Hypothalamus (tissue), 51 donors: ENCODE results near the gene NUB1.

Experiments used
- DNase-seq, 51 donors: peaks; one replicate each; lab custom pipeline; 2025; lab: John Stamatoyannopoulos, UW

NUB1 gene

DNA sequence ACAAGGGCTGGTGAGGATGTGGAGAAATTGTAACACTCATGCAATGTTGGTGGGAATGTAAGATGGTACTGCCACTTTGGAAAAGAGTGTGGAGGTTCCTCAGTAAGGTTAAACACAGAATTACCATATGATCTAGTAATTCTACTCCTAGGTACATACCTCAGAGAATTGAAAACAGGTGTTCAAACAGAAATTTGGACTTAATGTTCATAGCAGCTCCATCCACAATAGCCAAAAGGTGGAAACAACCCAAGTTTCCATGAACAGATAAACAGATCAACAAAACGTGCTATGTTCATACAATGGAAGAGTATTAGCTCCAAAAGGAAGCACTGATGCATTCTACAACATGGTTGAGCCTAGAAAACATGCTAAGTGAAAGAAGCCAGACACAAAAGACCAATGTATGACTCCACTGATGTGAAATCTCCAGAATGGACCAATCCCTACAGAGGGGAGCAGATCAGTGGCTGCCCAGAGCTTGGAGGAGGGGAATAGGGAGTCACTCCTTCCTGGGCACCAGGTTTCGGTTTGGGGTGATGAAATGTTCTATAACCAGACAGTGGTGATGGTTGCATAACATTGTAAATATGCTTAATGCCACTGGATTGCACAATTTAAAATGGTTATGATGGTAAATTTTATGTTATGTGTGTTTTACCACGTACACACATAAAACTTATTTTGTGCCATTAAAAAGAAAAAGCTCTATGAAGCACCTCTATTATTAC, 73.9 kb downstream of the NUB1 start:
- no peak for DNase-seq

DNA sequence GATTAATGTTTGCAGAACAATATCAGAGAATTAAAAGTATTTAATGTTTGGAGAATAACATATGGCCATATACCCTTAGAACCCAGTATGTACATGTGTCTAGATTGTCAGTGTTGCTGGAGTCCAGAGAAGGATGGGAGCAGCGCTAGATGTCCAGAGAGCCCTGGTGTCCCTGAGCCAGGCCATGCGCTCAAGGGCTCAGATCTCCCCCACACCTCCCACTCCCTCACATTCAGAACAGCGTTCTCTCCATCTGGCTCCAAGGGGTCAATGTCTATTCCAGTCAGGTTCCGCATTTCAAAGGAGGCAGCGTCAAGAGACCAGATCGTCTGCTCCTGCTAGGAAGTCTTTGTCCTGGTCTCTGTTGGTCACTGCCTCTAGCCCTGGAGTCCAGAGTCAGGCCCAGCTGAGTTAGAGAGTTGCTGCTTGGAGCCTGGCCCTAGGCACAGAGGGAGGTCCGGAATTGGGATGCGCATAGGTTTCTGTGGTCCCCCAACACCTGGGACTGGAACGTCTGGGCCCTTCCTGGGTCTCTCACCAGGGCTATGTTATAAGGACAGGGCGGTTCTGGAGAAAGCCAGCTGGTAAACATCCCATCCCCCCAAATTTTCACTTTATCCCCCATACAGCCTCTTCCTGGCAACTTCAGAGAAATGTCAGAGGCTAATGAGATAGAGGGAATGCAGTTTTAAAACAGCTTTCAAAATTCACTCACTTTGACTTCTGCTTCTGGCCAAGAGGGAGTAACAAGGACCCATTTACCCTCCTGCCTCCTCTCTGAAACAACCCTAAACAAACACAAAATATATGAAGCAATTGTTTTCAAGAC, 74.7 kb downstream of the NUB1 start:
- DNase-seq: no peak

DNA sequence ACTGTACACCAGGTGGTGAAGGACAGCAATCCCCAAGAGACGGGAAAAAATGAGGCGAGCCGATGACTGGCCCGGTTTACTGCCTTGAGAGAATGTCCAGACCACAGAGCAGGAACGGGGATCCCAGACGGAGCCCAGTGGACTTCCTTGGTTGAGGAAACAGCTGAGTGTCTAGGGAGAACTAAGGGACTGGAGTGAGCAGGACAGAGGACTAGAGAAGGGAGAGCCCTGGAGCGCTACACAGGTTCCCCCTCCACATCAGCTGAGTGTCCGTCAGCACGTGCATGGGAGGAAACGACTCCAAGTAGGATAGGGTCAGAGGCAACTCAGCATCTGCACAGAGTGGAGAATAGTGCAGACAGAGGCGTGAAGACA, 75.3 kb downstream of the NUB1 start:
- DNase-seq: no peak

DNA sequence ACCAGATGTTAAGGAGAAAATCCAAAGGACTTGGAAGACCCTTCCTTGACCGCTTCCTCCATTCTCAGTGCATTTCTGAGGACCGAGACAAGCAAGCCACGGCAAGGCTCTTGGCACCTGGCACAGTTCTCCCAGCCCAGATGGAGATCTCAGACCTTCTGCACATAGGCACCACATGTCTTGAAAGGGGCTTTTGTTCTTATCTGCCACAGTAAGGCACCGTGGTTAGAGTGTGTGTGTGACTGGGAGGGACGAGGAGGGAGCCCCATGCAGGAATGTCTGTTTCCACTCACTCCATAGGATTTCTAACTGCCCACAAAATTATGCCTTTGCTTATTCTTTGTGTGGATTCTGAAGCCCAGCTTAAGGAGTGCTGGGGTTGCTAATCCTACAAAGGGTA, 78.5 kb downstream of the NUB1 start:
- no peak for DNase-seq

DNA sequence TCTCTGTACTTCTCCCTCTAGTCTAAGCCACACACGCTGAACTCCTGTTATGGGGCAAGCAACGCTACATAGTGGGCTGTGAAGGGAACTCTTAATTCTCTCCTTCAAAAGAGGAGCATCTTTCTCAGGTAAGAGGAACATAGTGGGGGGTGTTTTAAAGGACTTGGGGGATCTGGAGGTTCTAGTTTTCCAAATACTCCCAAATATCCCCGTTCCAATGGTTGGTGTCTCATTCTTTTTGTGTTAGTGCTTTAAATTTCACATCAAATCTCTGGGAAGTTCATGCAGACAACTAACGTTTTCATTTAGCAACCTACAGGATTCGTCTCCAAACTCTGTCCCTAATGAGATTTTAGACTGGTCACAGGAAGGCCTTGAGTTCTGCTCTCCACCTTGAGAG, 80.6 kb downstream of the NUB1 start:
- DNase-seq: no peak

DNA sequence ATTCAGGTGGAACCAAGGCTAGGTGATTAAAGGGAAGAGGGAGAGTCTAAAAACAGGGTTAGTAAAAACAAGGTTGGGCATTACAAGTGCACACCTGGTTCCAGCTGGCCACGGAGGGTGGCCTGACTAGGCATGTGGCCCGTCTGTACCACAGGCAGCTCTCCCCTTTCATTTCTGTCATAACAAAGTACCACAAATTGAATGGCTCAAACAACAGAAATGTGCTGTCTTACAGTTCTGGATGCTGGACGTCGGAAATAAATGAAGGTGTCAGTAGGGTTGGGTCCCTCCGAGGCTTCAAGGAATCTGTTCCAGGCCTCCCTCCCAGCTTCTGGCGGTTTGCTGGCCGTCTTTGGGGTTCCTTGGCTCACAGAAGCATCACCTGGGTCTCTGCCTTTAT, 81.6 kb downstream of the NUB1 start:
- no peak for DNase-seq

DNA sequence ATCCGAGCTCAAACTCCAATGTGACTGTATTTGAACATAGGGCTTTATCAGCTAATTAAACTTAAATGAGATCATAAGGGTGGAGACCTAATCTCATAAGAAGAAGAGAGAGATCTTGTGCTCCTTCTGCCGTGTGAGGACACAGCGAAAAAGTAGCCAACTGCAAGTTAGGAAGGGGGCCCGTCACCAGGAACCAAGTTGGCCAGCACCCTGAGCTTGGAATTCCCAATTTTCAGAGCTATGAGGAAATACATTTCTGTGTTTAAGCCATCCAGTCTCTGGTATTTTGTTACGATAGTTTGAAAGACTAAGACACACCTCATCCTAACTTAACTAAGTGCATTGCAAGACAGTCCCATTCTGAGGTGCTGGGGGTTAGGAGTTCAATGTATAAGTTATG, 82.3 kb downstream of the NUB1 start:
- no peak for DNase-seq

DNA sequence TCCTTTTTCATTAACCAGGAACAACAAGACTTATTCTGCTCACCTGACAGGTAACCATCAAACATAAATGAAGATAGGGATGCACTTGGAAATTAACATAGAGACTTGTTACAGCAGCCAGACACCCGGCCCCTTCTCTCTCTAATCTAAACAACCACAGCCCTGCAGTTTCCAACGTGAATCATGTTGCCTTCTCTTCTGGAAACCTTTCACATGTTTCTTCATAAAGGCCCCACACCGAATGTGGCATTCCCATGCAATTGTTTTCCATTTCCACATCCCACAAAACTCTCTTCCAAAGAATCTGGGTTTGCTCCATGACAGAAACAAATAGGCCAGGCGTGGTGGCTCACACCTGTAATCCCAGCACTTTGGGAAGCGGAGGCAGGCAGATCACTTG, 83.2 kb downstream of the NUB1 start:
- no peak for DNase-seq

DNA sequence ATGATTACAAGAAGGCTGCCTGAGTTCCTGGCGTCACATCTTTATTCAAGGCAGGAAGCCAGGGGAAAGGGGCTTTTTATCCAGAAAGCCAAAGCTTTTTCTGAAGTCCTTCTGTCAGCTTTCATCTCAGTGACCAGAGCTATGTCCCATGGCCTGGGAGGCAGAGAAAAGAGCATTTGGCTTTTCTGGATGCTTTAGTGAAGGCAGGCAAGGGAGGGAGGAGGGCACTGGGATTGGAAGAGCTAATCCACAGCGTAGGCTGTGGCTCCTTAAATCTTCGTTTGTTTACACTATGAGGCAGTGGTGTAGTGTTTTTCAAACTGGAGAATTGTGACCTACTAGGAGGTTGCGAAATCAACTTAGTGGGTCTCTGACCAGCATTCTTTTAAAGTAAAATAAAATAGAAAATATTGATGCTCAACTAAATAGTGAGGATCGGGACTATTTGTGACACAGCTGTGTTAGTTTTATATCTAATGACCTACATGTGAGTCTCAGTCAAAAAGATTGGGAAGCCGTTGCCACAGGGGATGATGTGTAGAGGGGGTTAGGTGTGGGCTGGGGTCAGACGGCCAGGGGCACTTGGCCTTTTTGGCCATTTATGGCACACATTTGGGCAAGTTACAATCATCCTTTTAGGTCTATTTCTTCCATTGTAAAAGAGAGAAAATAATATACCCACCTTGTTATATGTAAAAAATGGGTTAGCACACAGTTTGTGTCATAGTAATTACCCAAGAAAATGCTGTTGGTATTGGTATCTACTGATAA, 84.2 kb downstream of the NUB1 start:
- DNase-seq: no peak

DNA sequence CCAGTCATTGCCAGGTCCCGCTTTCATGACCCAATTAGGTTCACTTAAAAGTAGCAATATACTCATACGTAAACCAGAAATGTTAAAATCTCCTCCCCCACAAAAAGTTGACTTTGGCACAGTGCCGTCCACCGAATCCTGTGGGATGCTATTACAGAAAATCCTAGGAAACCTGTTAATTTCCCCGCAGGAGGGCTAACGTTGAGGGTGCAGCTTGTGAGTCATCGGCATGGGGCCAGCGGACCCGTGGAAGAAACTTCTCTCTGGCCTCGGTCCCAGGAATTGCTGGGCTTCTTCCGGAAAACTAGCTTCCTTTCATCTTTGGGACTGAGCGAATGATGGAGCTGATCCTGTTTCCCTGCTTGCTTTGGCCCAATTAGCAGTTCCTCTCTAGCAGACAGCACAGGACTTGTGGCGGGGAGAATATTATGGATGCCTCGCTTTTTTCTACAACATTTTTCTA, 84.9 kb downstream of the NUB1 start:
- DNase-seq: peak in 8 of 51 donors; percentile 9 to 54 (median 32)

DNA sequence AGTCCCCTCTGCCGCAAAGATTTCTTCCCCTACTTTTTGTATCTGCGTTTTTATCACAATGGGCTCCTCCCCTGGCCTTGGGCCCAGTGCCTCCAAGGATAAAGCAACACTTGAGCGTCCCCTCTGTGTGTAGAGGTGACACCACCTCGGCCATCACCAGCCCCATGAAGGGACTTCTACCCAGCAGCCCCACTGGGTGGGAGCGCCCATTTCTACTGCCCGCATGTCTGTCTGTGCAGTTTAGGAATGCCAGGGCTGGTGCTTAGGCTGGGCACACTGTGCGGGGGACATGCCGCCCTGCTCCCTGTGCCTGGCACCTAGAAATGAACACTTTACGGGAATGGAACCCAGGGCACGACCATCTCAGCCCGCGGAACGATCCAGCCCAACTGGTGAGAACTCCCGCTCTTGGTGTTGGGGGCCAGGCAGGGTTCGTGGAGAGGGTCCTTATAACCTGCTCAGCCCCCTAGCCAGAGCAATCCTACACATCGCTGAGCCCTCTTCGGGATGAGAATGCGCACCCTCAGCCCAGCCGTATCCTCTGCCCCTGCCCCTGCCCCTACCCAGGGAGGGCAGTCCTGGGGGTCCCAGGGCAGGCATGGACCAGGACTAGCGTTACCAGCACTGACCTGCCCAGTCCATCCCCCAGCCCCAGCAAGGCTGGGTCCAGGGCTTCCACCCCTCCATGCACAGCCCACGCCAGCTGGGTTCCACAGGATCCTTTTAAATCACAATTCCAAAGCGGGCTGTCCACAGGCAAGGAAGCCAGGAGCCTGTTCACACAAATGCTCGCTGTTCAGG, 85.5 kb downstream of the NUB1 start:
- DNase-seq: no peak

DNA sequence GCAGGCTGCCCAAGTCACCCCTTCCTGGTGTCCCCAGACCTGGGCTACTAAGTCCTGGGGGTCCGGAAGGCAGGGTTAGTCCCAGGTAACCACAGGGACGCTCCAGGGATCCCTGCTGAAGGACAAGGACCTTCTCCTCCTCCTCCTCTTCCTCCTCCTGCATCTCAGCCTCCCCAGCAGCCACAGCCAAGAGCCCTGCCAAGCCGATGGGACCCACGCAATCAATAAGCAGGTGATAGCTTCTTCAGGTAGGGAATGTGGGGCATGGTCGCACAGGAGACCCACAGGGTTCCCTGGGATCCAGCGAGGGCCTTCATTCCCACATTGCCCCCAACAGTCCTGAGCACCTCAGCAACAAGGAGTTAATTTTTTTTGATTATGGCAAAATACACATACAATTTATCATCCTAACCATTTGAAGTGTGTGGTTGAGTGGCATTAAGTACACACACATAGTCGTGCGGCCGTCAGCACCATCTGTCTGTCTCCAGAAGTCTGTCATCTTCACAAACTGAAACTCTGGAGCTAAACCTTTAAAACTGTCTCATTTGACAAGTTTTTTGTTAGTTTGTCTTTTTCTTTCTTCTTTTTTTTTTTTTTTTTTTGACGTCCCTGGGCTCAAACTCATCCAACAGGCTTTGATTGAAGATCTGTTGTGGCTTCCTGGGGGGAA, 86.2 kb downstream of the NUB1 start:
- no peak for DNase-seq
